HG03460 (cell line): Measurements from ENCODE around the gene RBFOX2.
"Not testable (repeated sequence)": the region's sequence is repeated elsewhere in the genome, so short reads cannot be mapped to it uniquely, and the experiment has no call there.

ENCODE experiments used
- ATAC-seq: cut with Tn5 transposase; IDR thresholded peaks from one replicate; pipeline ENCODE4 v1.9.1; 2021; ENCODE audit not compliant: unreplicated experiment

The RBFOX2 gene, protein sequence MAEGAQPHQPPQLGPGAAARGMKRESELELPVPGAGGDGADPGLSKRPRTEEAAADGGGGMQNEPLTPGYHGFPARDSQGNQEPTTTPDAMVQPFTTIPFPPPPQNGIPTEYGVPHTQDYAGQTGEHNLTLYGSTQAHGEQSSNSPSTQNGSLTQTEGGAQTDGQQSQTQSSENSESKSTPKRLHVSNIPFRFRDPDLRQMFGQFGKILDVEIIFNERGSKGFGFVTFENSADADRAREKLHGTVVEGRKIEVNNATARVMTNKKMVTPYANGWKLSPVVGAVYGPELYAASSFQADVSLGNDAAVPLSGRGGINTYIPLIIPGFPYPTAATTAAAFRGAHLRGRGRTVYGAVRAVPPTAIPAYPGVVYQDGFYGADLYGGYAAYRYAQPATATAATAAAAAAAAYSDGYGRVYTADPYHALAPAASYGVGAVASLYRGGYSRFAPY

GRCh38 chr22:36028646-36029405 is at the start of gene RBFOX2:
RBFOX2 (minus strand) TSS chr22:36028824; CDS start chr22:36028425, 399 bp downstream.
- no peak for ATAC-seq

GRCh38 chr22:36077271-36077670 is 48.6 kb upstream of the RBFOX2 start:
- no peak for ATAC-seq

GRCh38 chr22:36075724-36076123 is 47.1 kb upstream of the RBFOX2 start:
- no peak for ATAC-seq

DNA sequence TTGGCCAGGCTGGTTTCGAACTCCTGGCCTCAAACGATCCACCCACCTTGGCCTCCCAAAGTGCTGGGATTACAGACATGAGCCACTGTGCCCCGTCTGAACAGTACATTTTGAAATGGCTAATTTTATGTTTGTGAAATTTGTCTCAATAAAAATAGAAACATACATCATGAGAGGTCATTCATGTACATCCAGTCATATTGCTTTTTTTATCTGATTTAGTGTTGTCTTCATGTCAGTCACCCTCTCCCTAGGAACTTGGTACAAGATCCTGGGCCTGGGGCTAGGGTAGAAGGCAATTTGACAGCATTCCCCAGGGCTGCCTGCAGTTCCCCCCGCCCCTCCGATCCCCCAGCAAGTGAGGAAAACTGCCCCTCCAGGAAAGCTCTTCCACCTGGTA is 46.6 kb upstream of the RBFOX2 start:
- ATAC-seq: no peak

DNA sequence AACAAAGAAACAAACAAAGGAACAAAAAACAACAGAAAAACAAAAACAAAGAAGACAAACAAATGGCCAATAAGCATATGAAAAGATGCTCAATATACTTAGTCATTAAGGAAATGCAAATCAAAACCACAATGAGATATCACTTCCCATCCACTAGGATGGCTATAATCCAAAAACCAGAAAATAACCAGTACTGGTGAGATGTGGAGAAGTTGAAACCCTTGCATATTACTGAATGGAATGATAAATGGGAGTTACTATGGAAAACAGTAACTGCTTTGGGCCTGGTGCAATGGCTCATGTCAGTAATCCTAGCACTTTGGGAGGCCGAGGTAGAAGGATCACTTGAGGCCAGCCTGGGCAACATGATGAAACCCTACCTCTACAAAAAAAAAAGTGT is 44.9 kb upstream of the RBFOX2 start:
- no peak for ATAC-seq

DNA sequence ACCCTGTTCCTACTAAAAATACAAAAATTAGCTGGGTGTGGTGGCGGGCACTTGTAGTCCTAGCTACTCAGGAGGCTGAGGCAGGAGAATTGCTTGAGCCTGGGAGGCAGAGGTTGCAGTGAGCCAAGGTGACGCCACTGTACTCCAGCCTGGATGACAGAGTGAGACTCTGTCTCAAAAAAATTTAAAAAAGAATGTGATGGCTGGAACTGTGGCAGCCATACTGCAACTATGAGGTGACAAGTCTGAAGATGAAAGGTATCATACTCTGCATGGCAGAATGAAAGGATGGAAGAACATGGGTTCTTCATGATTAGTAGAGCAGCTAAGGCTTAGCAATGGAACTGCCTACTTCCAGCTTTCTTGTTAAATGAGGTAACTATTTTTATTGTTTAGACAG is 42.0 kb upstream of the RBFOX2 start:
- ATAC-seq: not testable (repeated sequence)

GRCh38 chr22:36069368-36069767 is 40.7 kb upstream of the RBFOX2 start:
- ATAC-seq: no peak

- ATAC-seq: no peak
Observed at GRCh38 chr22:36068776-36069344, 40.2 kb upstream of the RBFOX2 start.

- no peak for ATAC-seq
Observed at GRCh38 chr22:36067235-36067558, 38.6 kb upstream of the RBFOX2 start.

DNA sequence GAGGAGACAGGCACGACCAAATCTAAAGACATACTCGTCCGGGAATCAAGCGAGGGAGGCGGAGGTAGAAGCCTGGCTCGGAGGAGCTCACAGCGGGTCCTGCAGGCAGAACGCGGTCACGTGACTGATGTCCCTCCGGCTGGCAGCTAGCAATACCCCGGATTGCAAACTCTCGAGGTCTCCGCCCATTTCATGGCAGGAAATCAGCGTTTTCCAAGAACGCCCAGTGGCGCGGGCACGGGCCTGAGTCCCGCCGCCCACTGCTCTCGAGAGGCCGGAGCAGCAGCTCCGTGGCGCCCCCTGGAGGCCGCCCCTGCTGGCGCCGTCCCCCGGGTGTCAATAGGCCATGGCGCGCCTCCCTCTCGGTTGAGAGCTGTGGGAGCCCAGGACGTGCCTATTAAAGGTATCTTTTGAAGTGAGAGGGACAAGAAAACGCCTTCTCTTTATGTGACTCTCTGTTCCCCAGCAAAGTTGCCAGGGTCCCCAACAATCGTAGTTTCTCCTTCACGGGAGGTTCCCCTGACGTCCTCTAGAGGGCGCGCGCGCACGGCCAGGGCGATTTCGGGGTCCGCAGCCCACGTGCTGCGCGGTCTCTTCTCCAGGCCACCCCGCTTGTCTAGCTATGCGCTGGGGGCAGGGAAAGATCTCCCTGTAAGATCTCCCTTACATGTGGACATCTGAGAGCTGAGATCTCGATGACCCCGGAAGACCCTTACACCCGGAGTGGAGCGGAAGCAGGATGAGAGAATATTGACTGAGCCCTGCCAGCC is 37.3 kb upstream of the RBFOX2 start:
- ATAC-seq: no peak

GRCh38 chr22:36065462-36065774 is 36.8 kb upstream of the RBFOX2 start:
- ATAC-seq: no peak

DNA sequence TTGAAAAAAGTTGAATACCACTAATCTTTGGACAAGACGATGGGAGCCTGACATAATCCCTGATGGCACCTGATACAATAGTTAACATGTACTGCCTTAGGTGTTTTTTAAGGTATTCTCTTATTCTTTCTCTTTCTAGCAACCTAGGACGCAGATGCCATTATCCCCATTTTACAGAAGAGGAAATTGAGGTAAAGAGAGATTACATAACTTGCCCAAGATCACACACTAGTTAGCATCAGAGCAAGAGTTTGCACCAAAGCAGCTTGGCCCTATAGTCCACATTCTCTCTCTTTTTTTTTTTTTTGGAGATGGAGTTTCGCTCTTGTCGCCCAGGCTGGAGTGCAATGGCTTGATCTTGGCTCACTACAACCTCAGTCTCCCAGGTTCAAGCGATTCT is 35.7 kb upstream of the RBFOX2 start:
- ATAC-seq: no peak

- no peak for ATAC-seq
Observed at GRCh38 chr22:36056980-36057379, 28.4 kb upstream of the RBFOX2 start.

GRCh38 chr22:36055376-36056295 is 27.0 kb upstream of the RBFOX2 start:
- no peak for ATAC-seq

DNA sequence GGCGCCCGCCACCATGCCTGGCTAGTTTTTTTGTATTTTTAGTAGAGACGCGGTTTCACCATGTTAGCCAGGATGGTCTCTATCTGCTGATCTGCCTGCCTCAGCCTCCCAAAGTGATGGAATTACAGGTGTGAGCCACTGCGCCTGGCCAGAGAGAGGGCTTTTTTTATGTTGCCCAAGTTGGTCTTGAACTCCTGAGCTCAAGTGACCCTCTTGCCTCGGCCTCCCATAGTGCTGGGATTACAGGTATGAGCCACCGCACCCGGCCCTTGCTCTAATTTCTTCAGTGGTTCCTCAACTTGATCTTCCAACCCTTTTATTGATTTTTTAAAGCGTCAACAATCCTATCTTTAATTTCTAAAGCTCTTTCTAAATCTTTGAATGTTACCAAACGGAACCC is 25.8 kb upstream of the RBFOX2 start:
- not testable (repeated sequence) for ATAC-seq

DNA sequence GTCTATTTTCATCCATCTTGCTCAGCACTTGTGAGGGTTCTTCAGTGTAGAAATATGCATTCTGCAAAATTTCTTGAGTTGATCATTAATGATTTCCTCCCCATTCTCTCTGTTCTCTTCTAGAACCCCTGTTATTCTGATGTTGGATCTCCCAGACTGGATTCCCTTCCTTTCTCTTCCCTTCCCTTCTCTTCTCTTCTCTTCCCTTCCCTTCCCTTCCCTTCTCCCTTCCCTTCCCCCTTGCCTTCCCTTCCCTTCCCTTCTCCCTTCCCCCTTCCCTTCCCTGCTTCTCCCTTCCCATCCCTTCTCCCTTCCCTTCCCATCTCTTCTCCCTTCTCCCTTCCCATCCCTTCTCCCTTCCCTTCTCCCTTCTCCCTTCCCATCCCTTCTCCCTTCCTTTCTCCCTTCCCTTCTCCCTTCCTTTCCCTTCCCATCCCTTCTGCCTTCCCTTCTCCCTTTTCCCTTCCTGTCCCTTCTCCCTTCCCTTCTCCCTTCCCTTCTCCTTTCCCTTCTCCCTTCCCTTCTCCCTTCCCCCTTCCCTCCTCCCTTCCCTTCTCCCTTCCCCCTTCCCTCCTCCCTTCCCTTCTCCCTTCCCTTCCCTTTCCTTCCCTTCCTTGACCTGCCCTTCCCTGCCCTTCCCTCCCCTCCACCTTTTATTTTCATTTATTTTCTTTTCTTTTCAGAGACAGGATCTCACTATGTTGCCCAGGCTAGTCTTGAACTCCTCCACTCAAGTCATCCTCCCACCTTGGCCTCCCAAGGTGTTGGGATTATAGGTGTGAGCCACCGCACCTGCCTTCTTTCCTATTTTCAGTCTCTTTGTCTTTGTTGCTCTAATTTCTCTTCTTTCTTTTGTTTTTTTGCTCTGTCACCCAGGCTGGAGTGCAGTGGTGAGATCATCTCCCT is 24.9 kb upstream of the RBFOX2 start:
- ATAC-seq: no peak

DNA sequence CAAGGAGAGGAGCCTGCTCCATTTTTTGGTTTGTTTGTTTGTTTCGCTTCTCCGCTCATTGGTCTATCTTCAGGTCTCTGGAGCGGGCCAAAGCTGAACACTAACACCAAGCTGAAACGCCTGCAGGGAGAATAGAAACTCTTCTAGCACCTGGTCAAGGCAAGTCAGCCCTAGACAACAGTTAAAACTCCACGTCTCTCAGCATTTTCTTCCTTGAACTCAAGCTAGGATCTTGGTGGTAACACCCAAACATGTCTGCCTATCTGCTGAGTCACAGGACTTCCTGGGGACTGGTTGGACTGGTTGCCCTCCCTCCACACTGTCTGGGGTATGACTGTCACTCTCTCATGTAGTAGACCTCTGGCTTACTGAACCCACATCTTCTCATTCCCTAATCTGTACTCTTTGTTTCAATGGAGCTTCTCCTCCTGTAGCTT is 23.9 kb upstream of the RBFOX2 start:
- no peak for ATAC-seq

DNA sequence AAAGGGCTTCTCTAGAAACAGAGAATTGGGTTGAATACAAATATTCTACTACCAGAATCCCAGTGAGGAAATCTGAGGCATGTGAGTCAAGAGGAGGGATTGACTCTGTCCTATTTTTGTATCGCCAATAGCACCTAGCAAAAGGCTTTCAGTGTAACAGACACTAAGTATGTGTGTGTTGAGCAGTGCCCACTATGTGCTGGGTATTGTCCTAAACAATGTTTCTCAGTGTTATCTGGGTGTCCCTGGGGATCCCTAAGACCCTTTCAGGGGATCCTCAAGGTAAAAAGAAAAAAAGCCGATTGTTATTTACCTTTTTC is 21.0 kb upstream of the RBFOX2 start:
- no peak for ATAC-seq

GRCh38 chr22:36048911-36049677 is 20.5 kb upstream of the RBFOX2 start:
- ATAC-seq: no peak
